Fibroblast of peridontal ligament (primary cell): ENCODE measurements around the gene TMEM271.

Source experiments
- DNase-seq: peaks from one replicate; pipeline ENCODE4 v3.0.0-alpha.2; 2010; ENCODE audit errors: extremely low read depth

The TMEM271 gene

DNA sequence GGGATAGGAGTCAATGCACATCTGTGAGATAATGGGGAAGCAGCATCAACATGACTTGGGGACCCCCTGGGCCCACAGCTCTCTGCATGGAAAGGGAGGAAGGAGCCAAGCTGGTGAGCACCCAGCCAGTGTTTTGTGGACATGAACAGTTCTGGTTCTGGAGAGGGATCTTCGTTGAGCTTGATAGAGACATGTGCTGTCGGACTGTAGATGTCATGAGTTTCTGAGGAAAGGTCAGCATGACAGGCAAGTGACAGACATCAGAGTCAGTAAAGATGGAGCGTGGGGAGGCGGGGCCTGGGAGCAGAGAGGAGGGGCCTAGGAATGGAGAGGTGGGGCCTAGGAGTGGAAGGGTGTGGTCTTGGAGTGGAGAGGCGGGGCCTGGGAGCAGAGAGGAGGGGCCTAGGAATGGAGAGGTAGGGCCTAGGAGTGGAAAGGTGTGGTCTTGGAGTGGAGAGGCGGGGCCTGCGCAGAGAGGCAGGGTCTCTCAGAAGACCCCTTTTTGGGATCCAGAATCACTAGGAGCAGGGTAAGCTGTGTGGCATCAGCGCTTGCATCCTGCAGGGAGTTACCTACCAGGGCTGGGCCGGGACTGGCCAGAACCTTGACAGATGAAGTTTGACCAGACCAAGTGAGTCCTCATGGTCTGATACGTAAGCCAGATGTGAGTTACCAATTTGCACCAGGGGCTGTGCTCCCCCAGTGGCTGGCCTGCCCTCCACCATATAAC is 43.3 kb downstream of the TMEM271 start:
- DNase-seq = no peak

DNA sequence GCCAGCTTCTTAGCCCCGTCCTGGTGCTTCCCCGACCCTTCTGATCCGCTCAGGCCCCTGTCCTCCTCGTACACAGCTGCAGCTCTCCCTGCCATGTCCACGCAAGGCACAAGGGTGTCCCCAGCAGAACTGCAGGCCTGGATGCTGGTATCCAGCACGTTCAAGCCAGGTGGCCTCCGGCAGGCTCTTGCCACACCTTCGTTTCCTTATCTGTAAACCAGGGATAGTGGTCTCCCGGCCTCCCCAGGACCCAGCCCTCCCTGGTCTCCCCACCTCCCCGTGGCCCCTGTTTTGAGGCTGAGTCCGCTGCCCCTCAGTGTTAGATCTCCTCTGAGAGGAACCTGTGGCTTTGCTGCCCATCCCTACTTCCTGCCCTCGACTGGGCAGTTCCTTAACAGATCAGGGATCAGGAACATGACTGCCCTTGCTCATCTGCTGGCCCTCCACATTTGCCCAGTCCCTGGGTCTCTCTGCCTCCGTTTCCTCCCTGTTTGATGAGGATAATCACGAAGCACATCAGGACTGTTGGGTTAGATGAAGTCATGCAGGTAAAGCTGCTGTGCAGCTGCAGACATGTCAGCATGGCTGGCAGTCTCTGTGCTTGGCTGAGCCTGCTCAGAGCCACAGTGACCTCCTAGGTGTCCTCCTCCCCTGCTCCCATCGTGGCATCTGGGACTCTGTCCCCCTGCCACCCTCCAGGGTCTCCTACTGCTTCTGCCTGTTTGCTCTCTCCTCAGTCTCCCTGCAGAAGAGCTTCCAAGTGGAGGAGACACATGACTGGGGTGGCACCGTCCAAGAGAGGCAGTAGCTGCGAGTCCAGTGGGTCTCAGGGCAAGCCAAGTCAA is 44.2 kb downstream of the TMEM271 start:
- no peak for DNase-seq

DNA sequence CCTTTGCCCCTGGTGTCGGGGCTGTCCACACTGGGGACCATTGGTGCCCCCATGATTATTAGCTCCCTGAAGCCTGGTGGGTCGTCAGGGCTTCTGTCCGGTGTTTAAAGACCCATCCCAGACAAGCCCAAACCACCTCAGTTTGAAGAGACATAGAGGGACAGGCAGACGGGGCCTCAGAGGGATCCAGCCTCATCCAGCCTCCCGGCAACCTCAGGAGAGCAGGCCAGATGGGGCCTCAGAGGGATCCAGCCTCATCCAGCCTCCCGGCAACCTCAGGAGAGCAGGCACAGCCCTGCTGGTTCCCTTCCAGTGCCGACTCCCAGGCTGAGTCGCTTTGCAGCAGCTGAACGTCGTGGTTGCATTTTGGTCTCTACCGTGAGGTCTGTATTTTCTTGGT is 45.0 kb downstream of the TMEM271 start:
- no peak for DNase-seq

DNA sequence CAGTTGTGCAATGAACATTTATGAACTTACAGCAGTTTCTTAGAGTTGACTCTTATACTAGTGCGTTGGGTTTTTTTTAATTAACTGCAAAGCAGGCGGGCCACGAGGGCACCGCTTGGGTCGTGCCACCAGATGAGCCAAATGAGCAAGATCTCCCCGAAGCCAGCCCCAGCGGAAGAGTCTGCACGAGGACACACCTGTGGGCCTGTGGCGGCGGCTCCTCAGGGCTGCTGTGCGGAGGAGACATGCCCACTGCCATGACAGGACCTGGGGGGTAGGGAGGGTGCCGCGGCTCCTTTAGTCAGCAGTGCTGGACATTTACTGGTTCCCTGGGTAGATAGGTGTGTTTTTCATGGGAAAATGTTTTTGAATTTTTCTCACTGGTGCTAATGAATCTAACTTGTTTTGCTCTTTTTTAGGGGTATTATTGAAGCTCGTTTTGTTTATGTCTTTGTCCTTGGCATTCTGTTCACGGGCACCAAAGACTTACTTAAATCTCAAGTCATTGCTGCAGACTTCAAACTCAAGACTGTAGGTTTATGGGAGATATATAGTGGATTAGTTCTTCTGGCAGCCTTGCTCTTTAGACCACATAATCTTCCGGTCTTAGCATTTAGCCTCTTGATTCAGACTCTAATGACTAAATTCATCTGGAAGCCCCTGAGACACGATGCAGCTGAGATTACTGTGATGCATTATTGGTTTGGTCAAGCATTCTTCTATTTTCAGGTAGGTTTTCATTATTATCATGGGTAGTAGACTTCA is 45.9 kb downstream of the TMEM271 start:
- no peak for DNase-seq

DNA sequence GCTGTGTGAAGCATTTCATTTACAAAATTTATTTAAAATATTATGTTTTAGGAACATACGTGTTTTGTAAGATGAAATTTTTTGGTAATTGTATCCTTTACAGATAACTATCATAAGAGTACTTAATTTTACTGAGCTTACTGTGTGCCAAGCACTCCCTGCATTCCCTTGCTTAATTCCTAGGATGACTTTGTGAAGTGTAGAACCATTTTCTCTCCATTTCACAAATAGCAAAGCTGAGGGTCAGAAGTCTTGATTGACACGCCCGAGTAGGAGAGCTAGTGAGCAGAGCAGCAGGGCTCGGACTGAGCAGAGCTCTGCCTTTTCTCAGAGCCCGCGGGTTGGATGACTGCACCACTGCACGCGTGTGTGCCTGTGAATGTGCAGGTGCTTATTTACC is 46.5 kb downstream of the TMEM271 start:
- no peak for DNase-seq

DNA sequence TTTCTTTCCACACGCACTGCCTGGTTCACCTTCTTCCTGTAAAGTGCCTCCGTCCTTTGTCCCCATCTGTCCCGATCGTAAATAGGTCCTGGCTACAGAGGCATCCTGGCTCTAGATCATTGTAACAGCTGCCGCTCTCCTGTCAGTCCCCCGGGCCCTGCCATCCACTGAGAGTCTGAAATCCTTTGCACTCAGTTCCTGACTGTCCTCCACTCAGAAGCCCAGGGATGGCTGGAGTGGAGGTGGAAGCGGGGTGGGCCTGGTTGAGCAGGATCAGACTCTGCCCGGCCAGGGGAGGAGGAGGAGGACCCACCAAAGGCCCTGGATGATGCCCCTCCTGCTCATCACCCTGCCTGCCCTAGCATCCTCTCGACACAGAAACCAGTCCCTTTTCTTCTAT is 47.3 kb downstream of the TMEM271 start:
- no peak for DNase-seq

DNA sequence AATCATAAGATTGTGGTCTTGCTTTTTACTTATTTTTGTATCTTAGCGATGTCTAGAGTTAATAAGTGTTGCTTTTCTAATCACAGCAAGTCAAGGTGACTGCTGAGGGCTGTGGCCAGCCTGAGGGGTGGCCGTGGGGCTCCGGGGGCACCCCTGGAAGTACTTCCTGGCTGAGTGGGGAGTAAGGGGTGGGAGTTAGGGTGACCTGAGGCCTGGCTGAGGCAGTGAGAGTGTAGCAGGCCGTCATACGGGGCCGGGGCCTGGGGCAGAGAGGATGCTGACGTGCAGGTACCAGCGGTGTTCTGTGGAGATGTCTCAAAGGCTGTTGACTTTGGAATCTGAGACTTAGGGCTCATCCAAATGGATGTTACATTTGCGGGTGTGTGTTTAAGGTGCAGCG is 47.8 kb downstream of the TMEM271 start:
- no peak for DNase-seq

DNA sequence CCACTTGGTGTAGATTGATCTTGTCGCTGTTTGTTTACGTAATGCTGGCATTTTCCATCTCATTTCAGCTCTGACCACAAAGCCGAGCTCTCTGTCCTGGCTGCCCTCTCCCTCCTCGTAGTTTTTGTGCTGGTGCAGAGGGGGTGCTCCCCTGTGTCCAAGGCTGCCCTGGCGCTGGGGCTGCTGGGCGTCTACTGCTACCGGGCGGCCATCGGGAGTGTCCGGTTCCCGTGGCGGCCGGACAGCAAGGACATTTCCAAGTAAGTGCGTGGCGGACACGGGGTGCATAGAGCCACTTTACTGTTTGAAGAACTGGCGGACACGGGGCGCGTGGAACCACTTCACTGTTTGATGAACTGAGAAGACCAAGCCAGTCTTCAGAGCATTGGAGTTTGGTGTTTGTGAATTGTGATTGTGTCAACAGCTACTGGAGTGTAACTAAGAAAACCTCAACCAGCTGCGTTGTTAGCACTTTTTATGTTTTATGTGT is 49.1 kb downstream of the TMEM271 start:
- no peak for DNase-seq

DNA sequence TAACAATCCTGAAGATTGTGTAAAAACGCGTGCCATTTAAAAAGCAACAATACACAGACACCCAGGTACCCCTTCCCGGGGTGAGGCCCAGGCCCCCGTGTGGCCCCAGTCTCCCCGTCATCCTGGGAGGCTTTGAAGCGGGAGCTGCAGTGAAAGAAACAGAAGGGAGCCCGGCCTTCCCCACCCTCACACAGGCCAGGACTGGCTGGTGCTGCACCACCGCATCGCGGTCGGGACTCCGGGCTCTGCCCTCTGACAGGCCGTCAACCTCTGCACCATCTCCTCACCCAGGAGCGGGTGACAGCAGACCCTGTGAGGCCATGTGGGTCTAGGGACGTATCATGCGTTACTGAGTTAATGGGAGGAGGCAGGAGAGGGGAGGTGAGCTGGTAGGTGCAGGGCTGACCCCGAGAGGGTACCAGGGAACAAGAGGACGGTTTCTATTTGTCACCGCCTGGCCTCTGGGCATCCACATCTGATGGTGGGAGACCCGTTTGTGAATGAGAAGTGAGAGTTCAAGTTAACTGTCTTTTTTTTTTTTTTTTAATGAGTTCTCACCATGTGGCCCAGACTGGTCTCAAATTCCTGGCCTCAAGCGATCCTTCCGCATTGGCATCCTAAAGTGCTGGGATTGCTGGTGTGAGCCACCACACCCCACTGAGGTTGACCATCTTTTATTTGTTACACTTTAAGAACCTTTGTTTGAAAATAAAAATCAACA is 49.7 kb downstream of the TMEM271 start:
- no peak for DNase-seq

DNA sequence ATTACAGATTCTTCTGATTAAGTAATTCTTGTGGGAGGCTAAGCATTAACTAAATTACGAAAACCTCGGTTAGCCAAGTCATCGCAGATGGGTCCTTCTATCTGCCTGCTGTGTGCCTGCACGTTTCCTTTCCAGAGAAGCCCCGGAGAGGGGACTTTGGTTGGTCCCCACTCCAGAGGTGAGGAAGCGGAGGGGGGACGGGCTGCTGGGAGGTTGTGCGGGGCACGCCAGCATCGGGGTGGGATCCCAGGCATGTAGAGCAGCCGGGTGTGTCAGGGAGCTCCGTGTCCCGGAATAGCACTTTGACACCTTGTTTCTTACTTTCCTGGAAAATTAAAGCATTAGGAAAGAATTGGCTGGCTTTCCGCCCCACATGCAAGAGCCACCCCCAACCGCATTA is 50.4 kb downstream of the TMEM271 start:
- DNase-seq = no peak

DNA sequence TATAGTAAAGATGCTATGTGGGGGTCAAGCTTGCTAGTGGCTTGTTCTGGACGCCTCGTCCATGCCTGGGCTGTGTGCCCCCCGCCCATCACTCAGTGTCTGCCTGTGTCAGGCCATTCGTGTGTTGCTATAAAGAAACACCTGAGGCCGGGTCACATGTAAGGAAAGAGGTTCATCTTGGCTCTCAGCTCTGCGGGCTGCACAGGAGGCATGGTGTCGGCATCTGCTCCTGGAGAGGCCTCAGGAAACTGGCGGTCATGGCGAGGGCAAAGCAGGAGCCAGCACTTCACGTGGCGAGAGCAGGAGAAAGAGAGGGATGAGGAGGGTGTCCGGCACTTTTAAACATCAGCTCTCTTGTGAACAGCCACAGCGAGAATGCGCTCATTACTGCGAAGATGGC is 51.9 kb downstream of the TMEM271 start:
- DNase-seq = no peak
